ENCODE measurements around the gene FAM13C. TPM values are rescaled to one million over a fixed set of nuclear protein-coding genes. Genes with fewer than 3 reads are reported as not detected.

The FAM13C gene
- total RNA-seq, 1 experiment from 2014 or later = 0.18 TPM

- H3K27ac Mint-ChIP-seq (ENCODE audit: unreplicated experiment) = no peak overlapping the region
- DNase-seq = no peak
- H3K4me1 Mint-ChIP-seq (ENCODE audit: low read depth, unreplicated experiment) = peaks cover 15% of the 10 kb centered on the region
- H3K4me3 Mint-ChIP-seq (ENCODE audit: unreplicated experiment) = no peak overlapping the region
- peaks cover 20% of the 10 kb centered on the region for H3K36me3 Mint-ChIP-seq (ENCODE audit: insufficient read depth, unreplicated experiment)
- ChIA-PET CTCF (no interaction called here), POLR2A (interaction anchor here (0.6 kb wide), 1 partner anchor 451 kb away, joined by 3 read pairs; no protein-coding TSS in a partner anchor)
- Histone ChIP-seq H3K9me3 (no peaks in the 10 kb centered on the region; the same call in 1 of the 2 replicates), H3K4me1 (no peaks in the 10 kb centered on the region), H3K4me3 (ENCODE audit: low read depth, low read length) (no peak overlapping the region), H3K27me3 (replicated peaks; ENCODE audit: control insufficient read depth, insufficient read depth, low read length) (no peaks in the 10 kb centered on the region), H3K36me3 (ENCODE audit: control insufficient read depth, insufficient read depth, low read length) (peaks cover 3% of the 10 kb centered on the region; the same call in 1 of the 2 replicates)
- peaks cover 7% of the 10 kb centered on the region for H3K9me3 Mint-ChIP-seq (ENCODE audit: unreplicated experiment)
- TF ChIP-seq CTCF (IDR thresholded peaks at IDR 0.05; ENCODE audit: insufficient read depth in 1 of 2, low read depth in 1 of 2, low read length in 1 of 2, severe bottlenecking in 1 of 2, unreplicated experiment in 1 of 2) = no peak
- intact Hi-C loops (cut with micrococcal nuclease; ENCODE audit: unreplicated experiment) = loop anchor here (1.0 kb wide), 1 partner anchor 282 kb away; no protein-coding TSS in a partner anchor
- BruUV-seq (replicated peaks) = no TSS peak
- H3K27me3 Mint-ChIP-seq (ENCODE audit: insufficient read depth, unreplicated experiment) = no peaks in the 10 kb centered on the region
Measured at GRCh38 chr10:59234194-59234593, 128.2 kb downstream of the FAM13C start.

GRCh38 chr10:59229441-59229840, 132.9 kb downstream of the FAM13C start:
- Mint-ChIP-seq H3K27ac (ENCODE audit: unreplicated experiment) (no peak overlapping the region), H3K4me3 (ENCODE audit: unreplicated experiment) (no peak overlapping the region), H3K9me3 (ENCODE audit: unreplicated experiment) (no peaks in the 10 kb centered on the region), H3K36me3 (ENCODE audit: insufficient read depth, unreplicated experiment) (no peaks in the 10 kb centered on the region), H3K4me1 (ENCODE audit: low read depth, unreplicated experiment) (peaks cover 15% of the 10 kb centered on the region), H3K27me3 (ENCODE audit: insufficient read depth, unreplicated experiment) (no peaks in the 10 kb centered on the region)
- ChIA-PET POLR2A (no interaction called here), CTCF (no interaction called here)
- H3K4me3 ChIP-seq (ENCODE audit: low read depth, low read length) = no peak overlapping the region
- H3K27me3 ChIP-seq (replicated peaks; ENCODE audit: control insufficient read depth, insufficient read depth, low read length) = no peaks in the 10 kb centered on the region
- H3K4me1 ChIP-seq = peaks cover 5% of the 10 kb centered on the region; the same call in 1 of the 2 replicates
- intact Hi-C loops (cut with micrococcal nuclease; ENCODE audit: unreplicated experiment) = no loop called here
- no peaks in the 10 kb centered on the region for H3K36me3 ChIP-seq (ENCODE audit: control insufficient read depth, insufficient read depth, low read length)
- no TSS peak for BruUV-seq (replicated peaks)
- H3K9me3 ChIP-seq = no peaks in the 10 kb centered on the region
- DNase-seq = no peak
- no peak for TF ChIP-seq CTCF (IDR thresholded peaks at IDR 0.05; ENCODE audit: insufficient read depth in 1 of 2, low read depth in 1 of 2, low read length in 1 of 2, severe bottlenecking in 1 of 2, unreplicated experiment in 1 of 2)

- BruUV-seq (replicated peaks) = no TSS peak
- ChIA-PET POLR2A (no interaction called here), CTCF (interaction anchor here (0.6 kb wide), 1 partner anchor 43 kb away, joined by 3 read pairs; no protein-coding TSS in a partner anchor)
Measured at GRCh38 chr10:59227136-59227673, 135.1 kb downstream of the FAM13C start.

More at GRCh38 chr10:59227136-59227673, 135.1 kb downstream of the FAM13C start:
- no peaks in the 10 kb centered on the region for H3K27me3 Mint-ChIP-seq (ENCODE audit: insufficient read depth, unreplicated experiment)
- peak in 1 of 2 experiments; percentile 37 for TF ChIP-seq CTCF (IDR thresholded peaks at IDR 0.05; ENCODE audit: insufficient read depth in 1 of 2, low read depth in 1 of 2, low read length in 1 of 2, severe bottlenecking in 1 of 2, unreplicated experiment in 1 of 2)
- H3K27ac Mint-ChIP-seq (ENCODE audit: unreplicated experiment) = no peak overlapping the region
- H3K4me3 Mint-ChIP-seq (ENCODE audit: unreplicated experiment) = no peak overlapping the region
- intact Hi-C loops (cut with micrococcal nuclease; ENCODE audit: unreplicated experiment) = loop anchor here (2.0 kb wide), 3 partner anchors 50 to 444 kb away; partner anchors contain the start of gene PHYHIPL
- no peak overlapping the region for H3K4me3 ChIP-seq (ENCODE audit: low read depth, low read length)
- no peaks in the 10 kb centered on the region for H3K27me3 ChIP-seq (replicated peaks; ENCODE audit: control insufficient read depth, insufficient read depth, low read length)
- peaks cover 16% of the 10 kb centered on the region for H3K4me1 ChIP-seq
- H3K36me3 Mint-ChIP-seq (ENCODE audit: insufficient read depth, unreplicated experiment) = no peaks in the 10 kb centered on the region
- H3K9me3 Mint-ChIP-seq (ENCODE audit: unreplicated experiment) = no peaks in the 10 kb centered on the region
- peak in 1 of 2 experiments; percentile 34 for DNase-seq
- no peaks in the 10 kb centered on the region for H3K36me3 ChIP-seq (ENCODE audit: control insufficient read depth, insufficient read depth, low read length)
- peaks cover 23% of the 10 kb centered on the region for H3K4me1 Mint-ChIP-seq (ENCODE audit: low read depth, unreplicated experiment)
- no peaks in the 10 kb centered on the region for H3K9me3 ChIP-seq
